ENCODE data around the gene RNF212B.
"Not testable (repeated sequence)": the region's sequence is repeated elsewhere in the genome, so short reads cannot be mapped to it uniquely, and the experiment has no call there.

The RNF212B gene

DNA sequence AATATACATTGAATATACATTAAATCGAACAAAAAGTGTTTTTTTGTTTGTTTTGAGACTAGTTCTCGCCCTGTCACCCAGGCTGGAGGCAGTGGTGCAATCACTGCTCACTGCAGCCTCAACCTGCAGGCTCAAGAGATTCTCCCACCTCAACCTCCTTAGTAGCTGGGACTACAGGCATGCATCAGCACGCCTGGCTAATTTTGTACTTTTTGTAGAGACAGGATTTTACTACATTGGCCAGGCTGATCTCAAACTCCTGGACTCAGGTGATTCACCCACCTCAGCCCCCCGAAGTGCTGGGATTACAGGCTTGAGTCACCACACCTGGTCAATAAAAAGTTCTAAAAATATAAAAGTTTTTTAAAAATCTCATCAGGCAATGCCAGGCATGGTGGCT lies 10.2 kb upstream of the RNF212B start:
- no peak for DNase-seq (ENCODE audit: low read depth)
- TF ChIP-seq, protein P1, sequence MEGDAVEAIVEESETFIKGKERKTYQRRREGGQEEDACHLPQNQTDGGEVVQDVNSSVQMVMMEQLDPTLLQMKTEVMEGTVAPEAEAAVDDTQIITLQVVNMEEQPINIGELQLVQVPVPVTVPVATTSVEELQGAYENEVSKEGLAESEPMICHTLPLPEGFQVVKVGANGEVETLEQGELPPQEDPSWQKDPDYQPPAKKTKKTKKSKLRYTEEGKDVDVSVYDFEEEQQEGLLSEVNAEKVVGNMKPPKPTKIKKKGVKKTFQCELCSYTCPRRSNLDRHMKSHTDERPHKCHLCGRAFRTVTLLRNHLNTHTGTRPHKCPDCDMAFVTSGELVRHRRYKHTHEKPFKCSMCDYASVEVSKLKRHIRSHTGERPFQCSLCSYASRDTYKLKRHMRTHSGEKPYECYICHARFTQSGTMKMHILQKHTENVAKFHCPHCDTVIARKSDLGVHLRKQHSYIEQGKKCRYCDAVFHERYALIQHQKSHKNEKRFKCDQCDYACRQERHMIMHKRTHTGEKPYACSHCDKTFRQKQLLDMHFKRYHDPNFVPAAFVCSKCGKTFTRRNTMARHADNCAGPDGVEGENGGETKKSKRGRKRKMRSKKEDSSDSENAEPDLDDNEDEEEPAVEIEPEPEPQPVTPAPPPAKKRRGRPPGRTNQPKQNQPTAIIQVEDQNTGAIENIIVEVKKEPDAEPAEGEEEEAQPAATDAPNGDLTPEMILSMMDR (IDR thresholded peaks at IDR 0.05; ENCODE audit: low read length, missing control alignments): no peak
- no peak overlapping the region for H3K4me3 ChIP-seq (replicated peaks; ENCODE audit: low read depth, low read length)

DNA sequence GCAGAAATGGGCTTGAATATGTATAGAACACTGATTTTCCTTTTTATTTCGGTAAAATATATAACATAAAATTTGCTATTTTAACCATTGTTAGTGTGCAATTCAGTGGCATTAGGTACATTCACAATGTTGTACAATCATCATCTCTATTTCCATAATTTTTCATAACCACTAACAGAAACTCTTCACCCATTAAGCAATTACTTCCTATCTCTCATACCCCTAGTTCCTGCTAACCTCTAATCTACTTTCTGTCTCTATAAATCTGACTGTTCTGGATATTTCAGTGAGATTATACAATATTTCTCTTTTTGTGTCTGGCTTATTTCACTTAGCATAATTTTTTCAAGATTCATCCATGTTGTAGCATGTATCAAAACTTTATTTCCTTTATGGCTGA lies 8.9 kb upstream of the RNF212B start:
- TF ChIP-seq, protein P1 (IDR thresholded peaks at IDR 0.05; ENCODE audit: low read length, missing control alignments): no peak
- DNase-seq (ENCODE audit: low read depth): no peak
- H3K4me3 ChIP-seq (replicated peaks; ENCODE audit: low read depth, low read length): no peak overlapping the region

DNA sequence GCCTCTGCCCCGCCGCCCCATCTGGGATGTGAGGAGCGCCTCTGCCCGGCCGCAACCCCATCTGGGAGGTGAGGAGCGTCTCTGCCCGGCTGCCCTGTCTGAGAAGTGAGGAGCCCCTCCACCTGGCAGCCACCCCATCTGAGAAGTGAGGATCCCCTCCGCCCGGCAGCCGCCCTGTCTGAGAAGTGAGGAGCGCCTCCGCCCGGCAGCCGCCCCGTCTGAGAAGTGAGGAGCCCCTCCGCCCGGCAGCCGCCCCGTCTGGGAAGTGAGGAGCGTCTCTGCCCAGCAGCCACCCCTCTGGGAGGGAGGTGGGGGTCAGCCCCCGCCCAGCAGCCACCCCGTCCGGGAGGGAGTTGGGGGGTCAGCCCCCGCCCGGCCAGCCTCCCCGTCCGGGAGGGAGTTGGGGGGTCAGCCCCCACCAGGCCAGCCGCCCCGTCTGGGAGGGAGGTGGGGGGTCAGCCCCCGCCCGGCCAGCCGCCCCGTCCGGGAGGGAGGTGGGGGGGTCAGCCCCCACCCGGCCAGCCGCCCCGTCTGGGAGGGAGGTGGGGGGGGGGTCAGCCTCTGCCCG lies 5.4 kb upstream of the RNF212B start:
- not testable (repeated sequence) for H3K4me3 ChIP-seq (replicated peaks; ENCODE audit: low read depth, low read length); DNase-seq (ENCODE audit: low read depth)

DNA sequence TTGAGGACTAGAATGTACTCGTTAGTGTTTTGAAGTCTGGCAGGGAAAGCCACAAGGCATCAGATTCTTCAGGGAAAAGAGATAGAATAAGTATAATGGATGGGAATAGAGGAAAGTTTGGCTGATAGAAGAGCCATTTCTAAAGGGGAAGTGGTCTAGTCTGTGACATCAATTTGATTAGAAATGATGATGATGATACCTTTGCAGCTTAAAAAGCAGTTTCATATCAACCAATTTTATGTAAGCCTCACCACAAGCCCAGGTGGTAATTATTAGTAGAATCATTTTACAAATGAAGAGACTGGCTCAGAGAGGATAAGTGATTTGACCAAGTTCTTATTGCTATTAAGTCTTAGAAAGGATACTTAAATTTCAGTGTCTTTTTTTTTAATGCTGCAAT lies 2.9 kb downstream of the RNF212B start:
- DNase-seq (ENCODE audit: low read depth): no peak
- H3K4me3 ChIP-seq (replicated peaks; ENCODE audit: low read depth, low read length): no peak overlapping the region
- TF ChIP-seq, protein P1 (IDR thresholded peaks at IDR 0.05; ENCODE audit: low read length, missing control alignments): no peak

DNA sequence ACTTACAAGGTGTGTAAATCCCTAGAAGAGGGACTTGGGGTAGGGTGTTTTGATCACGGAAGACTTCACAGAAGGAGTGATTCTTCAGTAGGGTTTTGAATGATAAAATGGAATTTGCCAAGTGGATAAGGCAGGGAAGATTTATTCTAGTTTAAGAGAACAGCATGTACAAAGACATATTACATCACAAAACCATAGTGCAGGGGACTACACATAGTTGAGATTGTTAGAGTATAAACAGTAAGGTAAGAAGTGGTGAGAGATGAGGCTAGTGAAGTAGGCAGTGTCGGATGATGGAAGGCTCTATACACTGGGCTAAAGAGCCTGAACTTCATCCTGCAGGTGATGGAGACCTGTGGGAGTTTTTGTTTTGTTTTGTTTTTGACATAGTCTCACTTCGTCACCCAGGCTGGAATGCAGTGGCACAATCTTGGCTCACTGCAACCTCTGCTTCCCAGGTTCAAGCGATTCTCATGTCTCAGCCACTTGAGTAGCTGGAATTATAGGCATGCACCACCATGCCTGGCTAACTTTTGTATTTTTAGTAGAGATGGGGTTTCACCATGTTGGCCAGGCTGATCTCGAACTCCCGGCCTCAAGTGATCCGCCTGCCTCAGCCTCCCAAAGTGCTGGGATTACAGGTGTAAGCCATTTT lies 3.5 kb downstream of the RNF212B start:
- not testable (repeated sequence) for DNase-seq (ENCODE audit: low read depth)

DNA sequence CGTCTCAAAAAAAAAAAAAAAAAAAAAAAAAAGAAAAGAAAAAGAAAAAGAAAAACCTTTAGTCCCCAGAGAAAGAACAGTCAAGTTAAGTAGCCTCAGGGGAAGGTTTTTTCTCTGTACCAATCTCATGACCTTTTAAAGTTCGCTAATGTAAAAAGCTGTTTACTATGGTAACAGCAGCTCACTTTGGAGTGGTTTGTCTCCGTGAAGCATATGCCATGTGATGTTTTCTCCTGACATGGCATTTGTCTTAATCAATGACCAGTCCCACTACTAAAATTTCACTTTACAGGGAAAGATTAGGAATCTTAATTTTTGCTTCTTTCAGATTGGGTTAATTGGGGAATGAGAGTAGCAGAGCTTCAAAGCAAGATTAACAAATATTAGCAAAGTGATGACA lies 4.3 kb downstream of the RNF212B start:
- H3K4me3 ChIP-seq (replicated peaks; ENCODE audit: low read depth, low read length): no peak overlapping the region
- TF ChIP-seq, protein P1 (IDR thresholded peaks at IDR 0.05; ENCODE audit: low read length, missing control alignments): no peak
- DNase-seq (ENCODE audit: low read depth): no peak

More for the DNA sequence above, 3.5 kb downstream of the RNF212B start:
- not testable (repeated sequence) for H3K4me3 ChIP-seq (replicated peaks; ENCODE audit: low read depth, low read length)

DNA sequence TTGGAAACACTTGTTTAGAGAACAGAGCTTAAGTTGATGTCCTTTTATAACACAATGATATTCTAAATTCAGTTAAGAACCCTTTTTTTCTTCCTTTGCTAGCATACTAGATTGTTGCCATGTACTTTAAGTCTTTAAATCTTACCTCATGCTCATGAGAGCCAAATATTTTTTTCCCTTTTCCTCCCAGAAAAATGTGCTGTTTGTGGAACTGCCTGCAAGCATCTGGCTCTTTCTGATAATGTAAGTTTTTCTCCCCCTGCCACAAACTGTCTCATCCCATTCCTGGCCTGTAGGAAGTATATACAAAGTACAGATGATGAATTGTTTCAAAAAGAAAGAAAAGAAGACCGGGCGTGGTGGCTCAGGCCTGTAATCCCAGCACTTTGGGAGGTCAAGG lies 5.3 kb downstream of the RNF212B start:
- TF ChIP-seq, protein P1 (IDR thresholded peaks at IDR 0.05; ENCODE audit: low read length, missing control alignments): no peak
- no peak overlapping the region for H3K4me3 ChIP-seq (replicated peaks; ENCODE audit: low read depth, low read length)
- no peak for DNase-seq (ENCODE audit: low read depth)

DNA sequence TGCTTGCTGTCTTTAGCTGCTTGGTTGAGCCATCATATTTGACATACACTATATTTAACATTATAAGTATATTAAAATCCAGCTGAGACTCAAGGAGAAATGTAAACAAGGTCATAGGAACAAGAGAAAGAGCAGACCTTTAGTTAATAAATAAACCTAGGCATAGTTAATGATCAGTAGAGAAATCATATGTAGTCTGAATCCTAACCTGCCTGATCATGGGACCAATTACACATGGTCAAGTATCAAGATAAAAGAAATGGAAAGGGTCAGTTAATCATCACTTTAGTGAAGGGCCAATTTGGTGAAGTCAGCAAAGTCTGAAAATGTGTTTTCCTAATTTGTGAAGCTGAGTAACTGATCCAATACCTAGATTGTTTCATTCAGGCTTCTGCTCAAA lies 7.5 kb downstream of the RNF212B start:
- H3K4me3 ChIP-seq (replicated peaks; ENCODE audit: low read depth, low read length): no peak overlapping the region
- TF ChIP-seq, protein P1 (IDR thresholded peaks at IDR 0.05; ENCODE audit: low read length, missing control alignments): no peak
- no peak for DNase-seq (ENCODE audit: low read depth)
